ENCODE measurements around the gene FBXL7. TPM values are rescaled to one million over a fixed set of nuclear protein-coding genes. Genes with fewer than 3 reads are reported as not detected.

FBXL7 gene
- polyA plus RNA-seq, 3 donors: not detected

GRCh38 chr5:15560421-15560820 lies 60.4 kb downstream of the FBXL7 start:
- no peak overlapping the region for H3K4me2 ChIP-seq (replicated peaks; ENCODE audit: extremely low read depth, low read length, poor library complexity, severe bottlenecking)
- no peaks in the 10 kb centered on the region for H3K36me3 ChIP-seq (replicated peaks in 1 of 2; ENCODE audit: control insufficient read depth in 1 of 2, insufficient read depth in 2 of 2, low read length in 2 of 2)
- 100% methylated on average over 1 of the region's 3 CpGs for whole genome bisulfite sequencing (ENCODE audit: insufficient coverage)
- H3K27me3 ChIP-seq (ENCODE audit: control insufficient read depth in 2 of 2, insufficient read depth in 2 of 2, low read length in 2 of 2): no peaks in the 10 kb centered on the region
- intact Hi-C loops (cut with micrococcal nuclease): no loop called here
- Mint-ChIP-seq H3K27me3 (ENCODE audit: low read depth in 3 of 3) (no peaks in the 10 kb centered on the region), H3K36me3 (no peaks in the 10 kb centered on the region), H3K4me3 (no peak overlapping the region), H3K9me3 (peaks cover 0 to 11% (median 1%) of the 10 kb centered on the region in 7 donors), H3K4me1 (no peaks in the 10 kb centered on the region), H3K27ac (no peak overlapping the region)
- no peak overlapping the region for H2AFZ ChIP-seq (ENCODE audit: insufficient read depth, low read depth, low read length, poor library complexity, severe bottlenecking)
- H3K27ac ChIP-seq (ENCODE audit: low read depth in 1 of 2, low read length in 2 of 2): no peak overlapping the region
- H3K9ac ChIP-seq (ENCODE audit: insufficient read depth, low read length, poor library complexity, severe bottlenecking): no peak overlapping the region
- TF ChIP-seq CTCF (IDR thresholded peaks at IDR 0.05): no peak
- no peaks in the 10 kb centered on the region for H4K20me1 ChIP-seq (ENCODE audit: insufficient read depth, low read length)
- H3K4me3 ChIP-seq (replicated peaks in 1 of 3; ENCODE audit: low read depth in 2 of 3, low read length in 3 of 3): no peak overlapping the region
- peaks cover 2 to 3% of the 10 kb centered on the region in 2 donors for H3K9me3 ChIP-seq (replicated peaks in 1 of 2; ENCODE audit: control insufficient read depth in 1 of 2, insufficient read depth in 1 of 2, low read length in 2 of 2)
- no peak for DNase-seq
- no peaks in the 10 kb centered on the region for H3K79me2 ChIP-seq (ENCODE audit: insufficient read depth, low read length)
- no peaks in the 10 kb centered on the region for H3K4me1 ChIP-seq (ENCODE audit: control insufficient read depth in 1 of 2, insufficient read depth in 2 of 2, low read length in 2 of 2)

DNA sequence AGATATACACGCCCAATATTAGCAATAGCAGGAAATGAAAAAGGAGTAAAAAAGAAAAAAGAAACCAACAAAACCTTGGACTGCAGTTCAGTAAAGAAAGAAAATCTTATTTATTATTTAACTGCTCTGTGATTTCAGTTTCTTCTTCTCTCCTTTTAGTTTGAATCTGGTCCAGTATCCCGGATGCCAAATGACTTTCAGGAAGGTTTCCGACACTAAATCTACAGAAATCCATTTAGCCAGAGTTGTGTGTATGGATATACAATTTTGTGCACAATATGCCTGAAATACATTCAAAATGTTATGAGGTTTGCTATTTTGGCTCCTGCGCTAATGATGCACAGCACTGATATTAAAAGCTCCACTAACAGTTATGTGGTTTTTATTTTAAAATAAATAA lies 64.5 kb downstream of the FBXL7 start:
- Histone ChIP-seq H3K4me2 (replicated peaks; ENCODE audit: extremely low read depth, low read length, poor library complexity, severe bottlenecking) (no peak overlapping the region), H4K20me1 (ENCODE audit: insufficient read depth, low read length) (no peaks in the 10 kb centered on the region), H2AFZ (ENCODE audit: insufficient read depth, low read depth, low read length, poor library complexity, severe bottlenecking) (no peak overlapping the region), H3K4me1 (ENCODE audit: control insufficient read depth in 1 of 2, insufficient read depth in 2 of 2, low read length in 2 of 2) (no peaks in the 10 kb centered on the region), H3K36me3 (replicated peaks in 1 of 2; ENCODE audit: control insufficient read depth in 1 of 2, insufficient read depth in 2 of 2, low read length in 2 of 2) (no peaks in the 10 kb centered on the region), H3K27me3 (ENCODE audit: control insufficient read depth in 2 of 2, insufficient read depth in 2 of 2, low read length in 2 of 2) (no peaks in the 10 kb centered on the region), H3K27ac (ENCODE audit: low read depth in 1 of 2, low read length in 2 of 2) (no peak overlapping the region), H3K9ac (ENCODE audit: insufficient read depth, low read length, poor library complexity, severe bottlenecking) (no peak overlapping the region), H3K79me2 (ENCODE audit: insufficient read depth, low read length) (no peaks in the 10 kb centered on the region), H3K9me3 (replicated peaks in 1 of 2; ENCODE audit: control insufficient read depth in 1 of 2, insufficient read depth in 1 of 2, low read length in 2 of 2) (no peaks in the 10 kb centered on the region), H3K4me3 (replicated peaks in 1 of 3; ENCODE audit: low read depth in 2 of 3, low read length in 3 of 3) (no peak overlapping the region)
- Mint-ChIP-seq H3K4me3 (no peak overlapping the region), H3K4me1 (no peaks in the 10 kb centered on the region), H3K27me3 (ENCODE audit: low read depth in 3 of 3) (no peaks in the 10 kb centered on the region), H3K36me3 (no peaks in the 10 kb centered on the region), H3K27ac (no peak overlapping the region), H3K9me3 (peaks cover 0 to 3% (median 0%) of the 10 kb centered on the region in 7 donors)
- no peak for DNase-seq
- no CpG with 5 or more reads among the region's 4 CpGs for WGBS (ENCODE audit: insufficient coverage)
- no peak for TF ChIP-seq CTCF (IDR thresholded peaks at IDR 0.05)
- intact Hi-C loops (cut with micrococcal nuclease): no loop called here

Measured in CD14-positive monocyte (primary cell).